D341Med (cell line): ENCODE results near the gene GTPBP4.
"Not testable (repeated sequence)": the region's sequence is repeated elsewhere in the genome, so short reads cannot be mapped to it uniquely, and the experiment has no call there.

Source experiments
- DNase-seq: peaks from one replicate; pipeline ENCODE4 v3.0.0; 2012; ENCODE audit warnings: low spot score

GTPBP4 gene

DNA sequence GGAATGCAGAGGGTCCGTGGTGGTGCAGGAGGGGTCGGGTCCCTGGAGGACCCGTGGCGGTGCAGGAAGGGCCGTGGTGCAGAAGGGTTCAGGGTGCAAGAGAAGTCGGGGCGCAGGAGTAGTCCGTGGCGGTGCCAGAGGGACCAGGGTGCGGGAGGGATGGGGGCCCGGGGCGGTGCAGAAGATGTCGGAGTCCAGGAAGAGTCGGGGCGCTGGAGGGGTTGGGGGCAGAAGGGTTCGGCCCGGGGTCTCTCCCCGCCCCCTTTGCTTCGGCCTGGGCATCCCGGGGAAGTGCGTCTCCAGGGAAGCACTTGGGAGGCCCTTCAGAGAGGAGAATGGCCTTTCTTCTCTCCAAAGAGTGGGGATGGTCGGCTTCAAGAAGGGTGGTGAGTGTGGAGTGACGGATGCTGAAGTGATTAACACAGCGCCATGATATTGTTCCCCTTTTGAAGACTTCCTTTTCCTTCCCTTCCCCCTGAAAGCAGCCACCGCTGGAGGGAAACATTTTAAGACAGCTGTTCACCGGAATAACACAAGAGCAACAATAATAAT is 68.9 kb downstream of the GTPBP4 start:
- DNase-seq: no peak

GRCh38 chr10:1058017-1058416 is 69.8 kb downstream of the GTPBP4 start:
- no peak for DNase-seq

GRCh38 chr10:1059902-1060301 is 71.7 kb downstream of the GTPBP4 start:
- DNase-seq: no peak

GRCh38 chr10:1061930-1062774 is 73.9 kb downstream of the GTPBP4 start:
- DNase-seq: no peak

GRCh38 chr10:1063232-1063865 is 75.1 kb downstream of the GTPBP4 start:
- no peak for DNase-seq

GRCh38 chr10:1064964-1065247 is 76.7 kb downstream of the GTPBP4 start:
- no peak for DNase-seq

GRCh38 chr10:1066734-1067133 is 78.5 kb downstream of the GTPBP4 start:
- DNase-seq: not testable (repeated sequence)

- DNase-seq: no peak
Measured at GRCh38 chr10:1068380-1069361, 80.4 kb downstream of the GTPBP4 start.
